H1 (cell line): ENCODE measurements around the gene CHRDL1. TPM values are rescaled to one million over a fixed set of nuclear protein-coding genes. Genes with fewer than 3 reads are reported as not detected.

Source experiments
- CTCF ChIA-PET: fragments of 300-600 bp; sonication (Branson Sonifier 250); formaldehyde crosslinking; loops from one replicate; lab custom pipeline; 2021; ENCODE audit not compliant: partially characterized antibody; lab: Charles Lee
- POLR2A ChIA-PET: fragments of 300-600 bp; sonication (Branson Sonifier 250); formaldehyde crosslinking; loops from one replicate; lab custom pipeline; 2021; ENCODE audit warnings: inconsistent platforms; ENCODE audit not compliant: partially characterized antibody; lab: Charles Lee
- DNase-seq, 2 experiments: peaks; one replicate each; pipeline versions ENCODE4 v3.0.0 to v3.0.0-alpha.2; 2010 to 2022; ENCODE audit warnings: low spot score in 2 of 2, low read depth in 1 of 2, mixed read lengths in 1 of 2
- FAIRE-seq: peaks from 2 replicates; lab custom pipeline; 2011; peaks lifted over from hg19 to GRCh38; lab: Jason Lieb, UNC
- H2AFZ ChIP-seq: 2 replicates; pipeline ENCODE4 v1.8.1; 2012; ENCODE audit warnings: low read length, inconsistent platforms
- H2AK5ac ChIP-seq: 2 replicates; pipeline ENCODE4 v1.6.1; 2013; ENCODE audit warnings: low read depth, low read length
- H2BK120ac ChIP-seq: replicated peaks from 2 replicates; pipeline ENCODE3; 2013; ENCODE audit warnings: low read depth, low read length, inconsistent platforms
- H2BK12ac ChIP-seq: 2 replicates; pipeline ENCODE4 v1.6.1; 2013; ENCODE audit warnings: low read depth, low read length
- H2BK15ac ChIP-seq: 2 replicates; pipeline ENCODE4 v1.6.1; 2013; ENCODE audit warnings: low read length
- H2BK20ac ChIP-seq: 2 replicates; pipeline ENCODE4 v1.6.1; 2013; ENCODE audit warnings: low read length
- H2BK5ac ChIP-seq: 2 replicates; pipeline ENCODE4 v1.6.1; 2013; ENCODE audit warnings: low read depth, low read length
- H3K14ac ChIP-seq: 2 replicates; pipeline ENCODE4 v1.6.1; 2013; ENCODE audit warnings: inconsistent platforms; ENCODE audit not compliant: insufficient read length
- H3K18ac ChIP-seq: 2 replicates; pipeline ENCODE4 v1.6.1; 2013; ENCODE audit warnings: low read length; ENCODE audit errors: extremely low read depth
- H3K23ac ChIP-seq: 2 replicates; pipeline ENCODE4 v1.6.1; 2013; ENCODE audit warnings: inconsistent platforms; ENCODE audit not compliant: insufficient read length
- H3K23me2 ChIP-seq: 2 replicates; pipeline ENCODE4 v1.6.1; 2013; ENCODE audit warnings: low read depth, low read length
- H3K27ac ChIP-seq: 2 replicates; pipeline ENCODE4 v1.6.1; 2011; ENCODE audit warnings: low read depth, low read length, inconsistent platforms
- H3K27me3 ChIP-seq, 4 experiments: replicated peaks in 1 of 4; 1 replicate in 1 of 4; 2 replicates in 3 of 4; pipeline versions ENCODE4 v1.6.1 to v1.8.1; 2011 to 2013; ENCODE audit warnings: low read length in 3 of 4, mild to moderate bottlenecking in 3 of 4, inconsistent platforms in 2 of 4, mixed read lengths in 2 of 4, moderate library complexity in 1 of 4; ENCODE audit not compliant: control insufficient read depth in 3 of 4, insufficient read depth in 3 of 4; ENCODE audit errors: extremely low read depth in 1 of 4
- H3K36me3 ChIP-seq, 4 experiments: 2 replicates each; pipeline versions ENCODE4 v1.6.1 to v1.8.1; 2011 to 2013; ENCODE audit warnings: mild to moderate bottlenecking in 4 of 4, low read length in 3 of 4, moderate library complexity in 2 of 4, control low read depth in 1 of 4, inconsistent platforms in 1 of 4; ENCODE audit not compliant: insufficient read depth in 4 of 4, control insufficient read depth in 2 of 4
- H3K4ac ChIP-seq: replicated peaks from 2 replicates; pipeline ENCODE3; 2013; ENCODE audit warnings: low read length, low read depth, mixed read lengths, inconsistent platforms; ENCODE audit not compliant: insufficient read length
- H3K4me1 ChIP-seq, 4 experiments: replicated peaks in 1 of 4; 1 replicate in 1 of 4; 2 replicates in 3 of 4; pipeline versions ENCODE4 v1.6.1 to v1.8.1; 2011 to 2013; ENCODE audit warnings: low read length in 3 of 4, inconsistent platforms in 2 of 4, mixed read lengths in 1 of 4; ENCODE audit not compliant: insufficient read depth in 4 of 4, control insufficient read depth in 3 of 4
- H3K4me2 ChIP-seq, 2 experiments: 2 replicates each; pipeline versions ENCODE4 v1.6.1 to v1.8.1; 2011 to 2013; ENCODE audit warnings: low read depth in 2 of 2, low read length in 2 of 2, control low read depth in 1 of 2, inconsistent platforms in 1 of 2, mild to moderate bottlenecking in 1 of 2; ENCODE audit not compliant: insufficient read depth in 1 of 2
- H3K4me3 ChIP-seq, 4 experiments: fragments of 200-600, 300-600 bp in 1 of 4; sonication (generic), shearing (Covaris generic), sonication (Bioruptor Twin) in 1 of 4; 2 replicates each; pipeline versions ENCODE4 v1.5.1 to v1.8.1; 2011 to 2016; ENCODE audit warnings: low read length in 4 of 4, low read depth in 3 of 4, control low read depth in 2 of 4, inconsistent platforms in 2 of 4, mild to moderate bottlenecking in 2 of 4, mixed read lengths in 1 of 4, moderate library complexity in 1 of 4; ENCODE audit not compliant: insufficient read depth in 2 of 4; ENCODE audit errors: extremely low read depth in 1 of 4
- H3K56ac ChIP-seq: replicated peaks from 2 replicates; pipeline ENCODE3; 2013; ENCODE audit warnings: low read depth, mild to moderate bottlenecking, mixed read lengths, low read length, inconsistent platforms; ENCODE audit not compliant: insufficient read length
- H3K79me1 ChIP-seq: 2 replicates; pipeline ENCODE4 v1.6.1; 2013; ENCODE audit warnings: low read depth, low read length, control low read depth
- H3K79me2 ChIP-seq, 2 experiments: 2 replicates each; pipeline versions ENCODE4 v1.6.1 to v1.8.1; 2012 to 2013; ENCODE audit warnings: low read length in 2 of 2, mild to moderate bottlenecking in 2 of 2, inconsistent platforms in 1 of 2; ENCODE audit not compliant: insufficient read depth in 2 of 2, control insufficient read depth in 1 of 2
- H3K9ac ChIP-seq, 4 experiments: replicated peaks in 1 of 4; 1 replicate in 1 of 4; 2 replicates in 3 of 4; pipeline versions ENCODE4 v1.6.1 to v1.8.1; 2011 to 2013; ENCODE audit warnings: low read depth in 3 of 4, low read length in 3 of 4, control low read depth in 2 of 4, mild to moderate bottlenecking in 2 of 4, moderate library complexity in 2 of 4, inconsistent platforms in 1 of 4; ENCODE audit errors: extremely low read depth in 1 of 4
- H3K9me3 ChIP-seq, 2 experiments: 2 replicates each; pipeline versions ENCODE4 v1.6.1 to v1.8.1; 2012 to 2013; ENCODE audit warnings: mild to moderate bottlenecking in 2 of 2, moderate library complexity in 2 of 2, control low read depth in 1 of 2, inconsistent platforms in 1 of 2, low read depth in 1 of 2, low read length in 1 of 2, mixed read lengths in 1 of 2; ENCODE audit not compliant: insufficient read depth in 2 of 2
- H4K20me1 ChIP-seq, 2 experiments: replicated peaks in 1 of 2; 2 replicates each; pipeline versions ENCODE3 to v1.8.1; 2011 to 2013; ENCODE audit warnings: inconsistent platforms in 2 of 2, low read length in 2 of 2, mild to moderate bottlenecking in 1 of 2; ENCODE audit not compliant: insufficient read depth in 2 of 2, control insufficient read depth in 1 of 2
- H4K5ac ChIP-seq: 2 replicates; pipeline ENCODE4 v1.6.1; 2013; ENCODE audit warnings: low read length, low read depth, mixed read lengths, inconsistent platforms; ENCODE audit not compliant: insufficient read length
- H4K8ac ChIP-seq: 2 replicates; pipeline ENCODE4 v1.8.0; 2013; ENCODE audit warnings: mild to moderate bottlenecking, moderate library complexity, low read length, inconsistent platforms; ENCODE audit not compliant: insufficient read depth; ENCODE audit errors: extremely low read depth
- H4K91ac ChIP-seq: replicated peaks from 2 replicates; pipeline ENCODE3; 2013; ENCODE audit warnings: low read length, mixed read lengths, inconsistent platforms; ENCODE audit not compliant: insufficient read length
- RAD21 ChIP-seq, 2 experiments: IDR thresholded peaks in 1 of 2; conservative IDR thresholded peaks in 1 of 2; 2 replicates each; pipeline ENCODE4 v1.6.1; 2011; ENCODE audit warnings: low read depth in 2 of 2, low read length in 2 of 2, improper control_type of control experiment in 1 of 2, inconsistent platforms in 1 of 2, mild to moderate bottlenecking in 1 of 2, moderate library complexity in 1 of 2
- WGBS, 2 experiments: shearing (Covaris generic) in 1 of 2; methylation state at CpG; one replicate each; pipeline versions ENCODE4 v1.1.6 to v1.1.7; 2013 to 2015; ENCODE audit warnings: low lambda C conversion rate in 2 of 2, mixed read lengths in 2 of 2, inconsistent platforms in 1 of 2, low coverage in 1 of 2, missing lambda C conversion rate in 1 of 2; ENCODE audit not compliant: insufficient replicate concordance in 2 of 2, insufficient coverage in 1 of 2, insufficient read length in 1 of 2; ENCODE audit errors: extremely low coverage in 1 of 2, missing lambda C conversion rate in 1 of 2; 5-methylcytosine and 5-hydroxymethylcytosine counted together
- polyA plus RNA-seq, 7 experiments: library from polyadenylated mRNA; depleted of rRNA in 3 of 7; stranded (reverse) in 5 of 7; unstranded in 2 of 7; fragments of >200 nt in 5 of 7; fragments of 200-250 nt in 2 of 7; gene quantifications; 1 replicate in 5 of 7; 2 replicates in 1 of 7; 4 replicates in 1 of 7; pipeline versions ENCODE4 v1.2.1 to v1.2.3, GENCODE V29; 2011 to 2013; ENCODE audit warnings: missing spikeins in 2 of 7, mixed read lengths in 2 of 7
- total RNA-seq: library from RNA; stranded (reverse); fragmentation: NEBNext Ultra II Directional; extraction: Animal tissue kit (Norgen Biotek cat#: 25700); gene quantifications from 2 replicates; pipeline ENCODE4 v1.2.1, GENCODE V29; 2021

The CHRDL1 gene
- total and polyA plus RNA-seq, 2 of the 8 experiments (the other 6 are each of a cell fraction or from before 2014, with no cell fraction given): 5.6 to 15.6 TPM

GRCh38 chrX:110723844-110724243 is 71.8 kb downstream of the CHRDL1 start:
- Histone ChIP-seq H4K20me1 (no peaks in the 10 kb centered on the region), H3K56ac (no peak overlapping the region), H3K23ac (no peak overlapping the region), H3K4me3 (no peak overlapping the region), H3K27ac (no peak overlapping the region), H4K8ac (no peak overlapping the region), H3K14ac (no peak overlapping the region), H3K9ac (no peak overlapping the region), H3K79me1 (no peaks in the 10 kb centered on the region), H2BK20ac (no peak overlapping the region), H3K4ac (no peak overlapping the region), H3K79me2 (no peaks in the 10 kb centered on the region), H2BK15ac (no peak overlapping the region), H3K18ac (no peak overlapping the region), H2AK5ac (no peak overlapping the region), H3K27me3 (no peaks in the 10 kb centered on the region), H2AFZ (no peak overlapping the region), H4K5ac (no peak overlapping the region), H3K36me3 (no peaks in the 10 kb centered on the region), H3K23me2 (peaks cover 1% of the 10 kb centered on the region; the same call in 1 of the 2 replicates), H2BK120ac (no peak overlapping the region), H4K91ac (no peak overlapping the region), H2BK12ac (no peak overlapping the region), H3K9me3 (no peaks in the 10 kb centered on the region), H3K4me2 (no peak overlapping the region), H2BK5ac (no peak overlapping the region), H3K4me1 (0 out of 7 replicates have a peak, but pooled peaks cover 0 to 3% (median 0%) of the 10 kb centered on the region in 4 experiments)
- ChIA-PET POLR2A (no interaction called here), CTCF (no interaction called here)
- DNase-seq (no peak), FAIRE-seq (no peak)
- no peak for TF ChIP-seq RAD21 (IDR thresholded peaks at IDR 0.05 in 1 of 2, conservative IDR thresholded peaks at IDR 0.05 in 1 of 2; ENCODE audit: low read depth in 2 of 2, low read length in 2 of 2)
- 94% methylated on average over 2 of the region's 2 CpGs; no CpG with 5 or more reads in 1 of the 2 experiments for WGBS, 2 experiments
